Stomach (tissue), 4 donors: Measurements from ENCODE around the gene GTPBP2.
"Not testable (repeated sequence)": the region's sequence is repeated elsewhere in the genome, so short reads cannot be mapped to it uniquely, and the experiment has no call there.

Experiments used
- POLR2A ChIP-seq, 4 donors: fragments of 450-650 bp; IDR thresholded peaks; one replicate each; pipeline ENCODE4 v1.6.1; 2016; ENCODE audit warnings: antibody characterized with exemption in 4 of 4, control low read depth in 2 of 4, mild to moderate bottlenecking in 1 of 4, moderate library complexity in 1 of 4
- TF ChIP-seq, protein P1 (sequence below), 7 experiments: fragments of 450-650 bp in 4 of 7; fragments of 200-600 bp in 3 of 7; sonication (generic) in 3 of 7; IDR thresholded peaks; one replicate each; pipeline ENCODE4 v1.5.1; 2016 to 2019; ENCODE audit warnings: antibody characterized with exemption in 7 of 7, control low read depth in 2 of 7, mild to moderate bottlenecking in 1 of 7

DNA sequence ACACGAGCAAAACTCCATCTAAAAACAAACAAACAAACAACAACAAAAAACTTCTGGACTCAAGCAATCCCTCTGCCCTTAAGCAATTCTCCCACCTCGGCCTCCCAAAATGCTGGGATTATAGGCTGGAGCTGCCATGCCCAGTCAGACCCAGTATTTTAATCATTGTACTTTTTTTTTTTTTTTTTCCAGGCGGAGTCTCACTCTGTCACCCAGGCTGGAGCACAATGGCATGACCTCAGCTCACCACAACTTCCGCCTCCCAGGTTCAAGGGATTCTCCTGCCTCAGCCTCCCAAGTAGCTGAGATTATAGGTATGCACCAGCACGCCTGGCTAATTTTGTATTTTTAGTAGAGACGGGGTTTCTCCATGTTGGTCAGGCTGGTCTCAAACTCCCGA lies 3.9 kb upstream of the GTPBP2 start:
- TF ChIP-seq, protein P1, sequence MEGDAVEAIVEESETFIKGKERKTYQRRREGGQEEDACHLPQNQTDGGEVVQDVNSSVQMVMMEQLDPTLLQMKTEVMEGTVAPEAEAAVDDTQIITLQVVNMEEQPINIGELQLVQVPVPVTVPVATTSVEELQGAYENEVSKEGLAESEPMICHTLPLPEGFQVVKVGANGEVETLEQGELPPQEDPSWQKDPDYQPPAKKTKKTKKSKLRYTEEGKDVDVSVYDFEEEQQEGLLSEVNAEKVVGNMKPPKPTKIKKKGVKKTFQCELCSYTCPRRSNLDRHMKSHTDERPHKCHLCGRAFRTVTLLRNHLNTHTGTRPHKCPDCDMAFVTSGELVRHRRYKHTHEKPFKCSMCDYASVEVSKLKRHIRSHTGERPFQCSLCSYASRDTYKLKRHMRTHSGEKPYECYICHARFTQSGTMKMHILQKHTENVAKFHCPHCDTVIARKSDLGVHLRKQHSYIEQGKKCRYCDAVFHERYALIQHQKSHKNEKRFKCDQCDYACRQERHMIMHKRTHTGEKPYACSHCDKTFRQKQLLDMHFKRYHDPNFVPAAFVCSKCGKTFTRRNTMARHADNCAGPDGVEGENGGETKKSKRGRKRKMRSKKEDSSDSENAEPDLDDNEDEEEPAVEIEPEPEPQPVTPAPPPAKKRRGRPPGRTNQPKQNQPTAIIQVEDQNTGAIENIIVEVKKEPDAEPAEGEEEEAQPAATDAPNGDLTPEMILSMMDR (IDR thresholded peaks at IDR 0.05): not testable (repeated sequence)
- not testable (repeated sequence) for TF ChIP-seq POLR2A (IDR thresholded peaks at IDR 0.05)
